BLaER1 treated with 17β-estradiol and CSF1 and Interleukin-3, amounts not matched to agents 10 nM and 100 nM (cell line): ENCODE data around the gene BDKRB2.
"Not testable (repeated sequence)": the region's sequence is repeated elsewhere in the genome, so short reads cannot be mapped to it uniquely, and the experiment has no call there.

Source experiments
- H3K27ac ChIP-seq, 11 experiments: shearing (Covaris generic); formaldehyde crosslinking; 2 replicates each; pipeline ENCODE4 v1.8.1; 2022
- H3K27me3 ChIP-seq, 11 experiments: shearing (Covaris generic); formaldehyde crosslinking; 2 replicates each; pipeline ENCODE4 v1.8.1; 2022
- H3K36me3 ChIP-seq, 11 experiments: shearing (Covaris generic); formaldehyde crosslinking; 2 replicates each; pipeline ENCODE4 v1.8.1; 2022
- H3K4me1 ChIP-seq, 10 experiments: shearing (Covaris generic); formaldehyde crosslinking; 2 replicates each; pipeline ENCODE4 v1.8.1; 2022
- H3K4me2 ChIP-seq, 11 experiments: shearing (Covaris generic); formaldehyde crosslinking; 2 replicates each; pipeline ENCODE4 v1.8.1; 2022
- H3K4me3 ChIP-seq, 10 experiments: shearing (Covaris generic); formaldehyde crosslinking; 2 replicates each; pipeline ENCODE4 v1.8.1; 2022
- H3K9ac ChIP-seq, 11 experiments: shearing (Covaris generic); formaldehyde crosslinking; 2 replicates each; pipeline ENCODE4 v1.8.1; 2022
- H3K9me3 ChIP-seq, 11 experiments: shearing (Covaris generic); formaldehyde crosslinking; replicated peaks in 1 of 11; 2 replicates each; pipeline ENCODE4 v1.8.1; 2022
- H4K20me1 ChIP-seq, 11 experiments: shearing (Covaris generic); formaldehyde crosslinking; 2 replicates each; pipeline ENCODE4 v1.8.1; 2022
- Cebpa-rat ChIP-seq, 11 experiments: shearing (Covaris generic); IDR thresholded peaks; 2 replicates each; pipeline ENCODE4 v1.8.1; 2022

BDKRB2 gene

GRCh38 chr14:96235426-96235825, 30.8 kb downstream of the BDKRB2 start:
- no peaks in the 10 kb centered on the region for H3K9me3 ChIP-seq
- H3K4me2 ChIP-seq = no peak overlapping the region
- H3K36me3 ChIP-seq = no peaks in the 10 kb centered on the region
- no peak overlapping the region for H3K27ac ChIP-seq
- no peak for TF ChIP-seq Cebpa-rat (IDR thresholded peaks at IDR 0.05)
- H3K4me1 ChIP-seq = no peaks in the 10 kb centered on the region
- H3K4me3 ChIP-seq = no peak overlapping the region
- no peaks in the 10 kb centered on the region for H4K20me1 ChIP-seq
- H3K9ac ChIP-seq = no peak overlapping the region
- H3K27me3 ChIP-seq = no peaks in the 10 kb centered on the region

GRCh38 chr14:96237641-96238040, 33.0 kb downstream of the BDKRB2 start:
- H3K4me3 ChIP-seq = no peak overlapping the region
- no peaks in the 10 kb centered on the region for H3K36me3 ChIP-seq
- no peak overlapping the region for H3K27ac ChIP-seq
- H3K9ac ChIP-seq = no peak overlapping the region
- H3K4me2 ChIP-seq = no peak overlapping the region
- no peaks in the 10 kb centered on the region; a peak in 1 of 20 replicates for H3K4me1 ChIP-seq
- H3K27me3 ChIP-seq = no peaks in the 10 kb centered on the region
- H4K20me1 ChIP-seq = no peaks in the 10 kb centered on the region
- peaks cover 0 to 5% (median 0%) of the 10 kb centered on the region in 11 experiments; a peak in 2 of 22 replicates for H3K9me3 ChIP-seq
- no peak for TF ChIP-seq Cebpa-rat (IDR thresholded peaks at IDR 0.05)

- no peak for TF ChIP-seq Cebpa-rat (IDR thresholded peaks at IDR 0.05)
- H3K4me3 ChIP-seq = no peak overlapping the region
- no peak overlapping the region for H3K4me2 ChIP-seq
- no peaks in the 10 kb centered on the region for H3K27me3 ChIP-seq
- H3K27ac ChIP-seq = no peak overlapping the region
- H3K9ac ChIP-seq = no peak overlapping the region
- H3K36me3 ChIP-seq = no peaks in the 10 kb centered on the region
- H3K4me1 ChIP-seq = no peaks in the 10 kb centered on the region; a peak in 1 of 20 replicates
- peaks cover 0 to 10% (median 0%) of the 10 kb centered on the region in 11 experiments; a peak in 2 of 22 replicates for H3K9me3 ChIP-seq
- H4K20me1 ChIP-seq = no peaks in the 10 kb centered on the region
Measured at GRCh38 chr14:96238676-96239265, 34.1 kb downstream of the BDKRB2 start.

GRCh38 chr14:96239711-96240141, 35.1 kb downstream of the BDKRB2 start:
- Histone ChIP-seq H3K27ac (no peak overlapping the region), H3K4me1 (no peaks in the 10 kb centered on the region; a peak in 1 of 20 replicates), H3K36me3 (no peaks in the 10 kb centered on the region), H3K27me3 (no peaks in the 10 kb centered on the region), H3K9me3 (peaks cover 0 to 10% (median 0%) of the 10 kb centered on the region in 11 experiments; a peak in 2 of 22 replicates), H3K4me3 (no peak overlapping the region), H3K9ac (no peak overlapping the region), H4K20me1 (no peaks in the 10 kb centered on the region), H3K4me2 (no peak overlapping the region)
- TF ChIP-seq Cebpa-rat (IDR thresholded peaks at IDR 0.05) = no peak

GRCh38 chr14:96240641-96241040, 36.0 kb downstream of the BDKRB2 start:
- H3K27me3 ChIP-seq = no peaks in the 10 kb centered on the region
- H3K27ac ChIP-seq = no peak overlapping the region
- H4K20me1 ChIP-seq = no peaks in the 10 kb centered on the region
- no peaks in the 10 kb centered on the region; a peak in 1 of 20 replicates for H3K4me1 ChIP-seq
- H3K36me3 ChIP-seq = no peaks in the 10 kb centered on the region
- TF ChIP-seq Cebpa-rat (IDR thresholded peaks at IDR 0.05) = no peak
- H3K4me2 ChIP-seq = no peak overlapping the region
- H3K9me3 ChIP-seq = peaks cover 0 to 10% (median 0%) of the 10 kb centered on the region in 11 experiments; a peak in 2 of 22 replicates
- H3K4me3 ChIP-seq = no peak overlapping the region
- H3K9ac ChIP-seq = no peak overlapping the region

- no peaks in the 10 kb centered on the region for H4K20me1 ChIP-seq
- H3K36me3 ChIP-seq = no peaks in the 10 kb centered on the region
- TF ChIP-seq Cebpa-rat (IDR thresholded peaks at IDR 0.05) = peak in 2 of 11 experiments; percentile 17 to 31; a peak in 1 of 22 replicates
- H3K4me2 ChIP-seq = no peak overlapping the region
- no peak overlapping the region for H3K4me3 ChIP-seq
- no peaks in the 10 kb centered on the region for H3K27me3 ChIP-seq
- H3K4me1 ChIP-seq = peaks cover 0 to 5% (median 0%) of the 10 kb centered on the region in 10 experiments; a peak in 3 of 20 replicates
- H3K9ac ChIP-seq = no peak overlapping the region
- peaks cover 0 to 10% (median 0%) of the 10 kb centered on the region in 11 experiments; a peak in 2 of 22 replicates for H3K9me3 ChIP-seq
- no peak overlapping the region for H3K27ac ChIP-seq
Measured at GRCh38 chr14:96242126-96242525, 37.5 kb downstream of the BDKRB2 start.

GRCh38 chr14:96243785-96244184, 39.1 kb downstream of the BDKRB2 start:
- H4K20me1 ChIP-seq = no peaks in the 10 kb centered on the region

GRCh38 chr14:96245074-96245473, 40.4 kb downstream of the BDKRB2 start:
- H3K9me3 ChIP-seq, H3K4me3 ChIP-seq, H3K4me2 ChIP-seq, H3K27me3 ChIP-seq, H3K36me3 ChIP-seq, H4K20me1 ChIP-seq, H3K27ac ChIP-seq, H3K9ac ChIP-seq: not testable (repeated sequence)
- H3K4me1 ChIP-seq = peaks cover 0 to 25% (median 5%) of the 10 kb centered on the region in 10 experiments; a peak in 11 of 20 replicates

More at GRCh38 chr14:96243785-96244184, 39.1 kb downstream of the BDKRB2 start:
- Histone ChIP-seq H3K4me3 (no peak overlapping the region), H3K9me3 (peaks cover 0 to 10% (median 0%) of the 10 kb centered on the region in 11 experiments; a peak in 2 of 22 replicates), H3K9ac (no peak overlapping the region), H3K4me1 (peaks cover 0 to 12% (median 4%) of the 10 kb centered on the region in 10 experiments; a peak in 11 of 20 replicates), H3K36me3 (no peaks in the 10 kb centered on the region), H3K27ac (no peak overlapping the region), H3K27me3 (no peaks in the 10 kb centered on the region), H3K4me2 (no peak overlapping the region)
- TF ChIP-seq Cebpa-rat (IDR thresholded peaks at IDR 0.05) = no peak

- no peak overlapping the region for H3K4me3 ChIP-seq
- H3K4me2 ChIP-seq = peak overlapping the region in 5 of 11 experiments; percentile 5 to 32 (median 8); a peak in 4 of 22 replicates
- H3K36me3 ChIP-seq = no peaks in the 10 kb centered on the region
- H3K9ac ChIP-seq = no peak overlapping the region
- no peaks in the 10 kb centered on the region for H4K20me1 ChIP-seq
- peaks cover 0 to 10% (median 0%) of the 10 kb centered on the region in 11 experiments; a peak in 2 of 22 replicates for H3K9me3 ChIP-seq
- no peak for TF ChIP-seq Cebpa-rat (IDR thresholded peaks at IDR 0.05)
- H3K4me1 ChIP-seq = peaks cover 0 to 29% (median 5%) of the 10 kb centered on the region in 10 experiments; a peak in 11 of 20 replicates
- no peak overlapping the region for H3K27ac ChIP-seq
- H3K27me3 ChIP-seq = no peaks in the 10 kb centered on the region
Measured at GRCh38 chr14:96245710-96246538, 41.3 kb downstream of the BDKRB2 start.
